Endodermal cell (in vitro differentiated cells): Measurements from ENCODE around the gene RAB25. TPM values are rescaled to one million over a fixed set of nuclear protein-coding genes. Genes with fewer than 3 reads are reported as not detected.

ENCODE experiments used
- DNase-seq: peaks from one replicate; pipeline ENCODE4 v3.0.0-alpha.2; 2017
- H3K27ac ChIP-seq: 2 replicates; pipeline ENCODE4 v1.5.1; 2013; ENCODE audit warnings: mild to moderate bottlenecking, low read depth, low read length, moderate library complexity
- H3K27me3 ChIP-seq: 2 replicates; pipeline ENCODE4 v1.6.1; 2013; ENCODE audit warnings: mild to moderate bottlenecking, low read length, moderate library complexity; ENCODE audit not compliant: insufficient read depth, control insufficient read depth, poor library complexity, severe bottlenecking
- H3K36me3 ChIP-seq: 2 replicates; pipeline ENCODE4 v1.7.0; 2013; ENCODE audit warnings: mild to moderate bottlenecking, low read length, moderate library complexity; ENCODE audit not compliant: control insufficient read depth, insufficient read depth
- H3K4me1 ChIP-seq: one replicate; pipeline ENCODE4 v1.7.0; 2013; ENCODE audit warnings: low read length; ENCODE audit not compliant: control insufficient read depth, insufficient read depth
- H3K4me3 ChIP-seq: 2 replicates; pipeline ENCODE4 v1.5.1; 2013; ENCODE audit warnings: mild to moderate bottlenecking, low read length, moderate library complexity
- H3K9ac ChIP-seq: 2 replicates; pipeline ENCODE4 v1.6.1; 2013; ENCODE audit warnings: mild to moderate bottlenecking, low read length, moderate library complexity; ENCODE audit not compliant: poor library complexity, severe bottlenecking; ENCODE audit errors: extremely low read depth
- H3K9me3 ChIP-seq: 2 replicates; pipeline ENCODE4 v1.6.1; 2013; ENCODE audit warnings: mild to moderate bottlenecking, low read length, moderate library complexity; ENCODE audit not compliant: control insufficient read depth
- H3K27ac Mint-ChIP-seq: 2 replicates; pipeline ENCODE4 v1.8.0; 2020; ENCODE audit warnings: mixed read lengths
- H3K27me3 Mint-ChIP-seq: 2 replicates; pipeline ENCODE4 v1.8.0; 2021; ENCODE audit warnings: mild to moderate bottlenecking, mixed read lengths; ENCODE audit not compliant: insufficient read depth
- H3K36me3 Mint-ChIP-seq: 2 replicates; pipeline ENCODE4 v1.8.0; 2020; ENCODE audit warnings: low read depth, mixed read lengths
- H3K4me1 Mint-ChIP-seq: 2 replicates; pipeline ENCODE4 v1.8.0; 2020; ENCODE audit warnings: mixed read lengths
- H3K4me3 Mint-ChIP-seq: 2 replicates; pipeline ENCODE4 v1.8.0; 2020; ENCODE audit warnings: mild to moderate bottlenecking, moderate library complexity, mixed read lengths
- H3K9me3 Mint-ChIP-seq: 2 replicates; pipeline ENCODE4 v1.8.0; 2020; ENCODE audit warnings: mild to moderate bottlenecking, mixed read lengths
- WGBS, 2 experiments: methylation state at CpG; one replicate each; pipeline versions ENCODE4 v1.1.5 to v1.1.7; 2013; ENCODE audit warnings: missing lambda C conversion rate in 2 of 2, mixed read lengths in 1 of 2; ENCODE audit not compliant: insufficient coverage in 1 of 2, insufficient read length in 1 of 2; 5-methylcytosine and 5-hydroxymethylcytosine counted together
- total RNA-seq, 2 donors: library from RNA; stranded (reverse); fragmentation: NEBNext Ultra II Directional in 1 of 2; extraction: Animal tissue kit (Norgen Biotek cat#: 25700) in 1 of 2; gene quantifications; 2 replicates in 1 of 2; 3 replicates in 1 of 2; pipeline ENCODE4 v1.2.1, GENCODE V29; 2021
- TF ChIP-seq, protein P1 (sequence below): fragments of 200-600 bp; sonication (generic); conservative IDR thresholded peaks from 2 replicates; pipeline ENCODE4 v1.5.0; 2021; ENCODE audit warnings: antibody characterized with exemption, mild to moderate bottlenecking

The RAB25 gene
- total RNA-seq, 2 donors from 2014 or later = 82.0 to 84.4 TPM

DNA sequence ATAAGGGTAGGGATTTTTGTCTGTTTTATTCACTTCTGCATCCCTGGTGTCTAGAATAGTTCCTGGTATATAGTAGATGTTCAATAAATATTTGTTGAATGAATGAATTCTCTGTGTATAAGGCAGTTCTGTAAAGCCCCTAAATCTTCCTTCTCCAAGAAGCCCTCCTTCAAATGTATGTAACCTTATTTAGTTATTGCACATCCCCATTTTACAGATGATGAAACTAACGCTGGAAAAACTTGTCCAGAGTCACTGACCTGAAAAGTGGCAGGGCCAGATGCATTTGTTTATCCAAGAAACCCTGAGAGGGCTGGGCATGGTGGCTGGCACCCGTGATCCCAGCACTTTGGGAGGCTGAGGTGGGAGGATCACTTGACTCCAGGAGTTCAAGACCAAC is 49.3 kb downstream of the RAB25 start:
- H3K9me3 Mint-ChIP-seq = no peaks in the 10 kb centered on the region
- Histone ChIP-seq H3K36me3 (peaks cover 8% of the 10 kb centered on the region), H3K9ac (no peak overlapping the region), H3K27ac (no peak overlapping the region), H3K4me3 (no peak overlapping the region), H3K9me3 (no peaks in the 10 kb centered on the region), H3K27me3 (no peaks in the 10 kb centered on the region), H3K4me1 (peaks cover 20% of the 10 kb centered on the region)
- H3K36me3 Mint-ChIP-seq = peaks cover 8% of the 10 kb centered on the region
- no peak overlapping the region for H3K27ac Mint-ChIP-seq
- H3K27me3 Mint-ChIP-seq = peaks cover 15% of the 10 kb centered on the region
- no peak for DNase-seq
- H3K4me3 Mint-ChIP-seq = no peak overlapping the region
- TF ChIP-seq, protein P1, sequence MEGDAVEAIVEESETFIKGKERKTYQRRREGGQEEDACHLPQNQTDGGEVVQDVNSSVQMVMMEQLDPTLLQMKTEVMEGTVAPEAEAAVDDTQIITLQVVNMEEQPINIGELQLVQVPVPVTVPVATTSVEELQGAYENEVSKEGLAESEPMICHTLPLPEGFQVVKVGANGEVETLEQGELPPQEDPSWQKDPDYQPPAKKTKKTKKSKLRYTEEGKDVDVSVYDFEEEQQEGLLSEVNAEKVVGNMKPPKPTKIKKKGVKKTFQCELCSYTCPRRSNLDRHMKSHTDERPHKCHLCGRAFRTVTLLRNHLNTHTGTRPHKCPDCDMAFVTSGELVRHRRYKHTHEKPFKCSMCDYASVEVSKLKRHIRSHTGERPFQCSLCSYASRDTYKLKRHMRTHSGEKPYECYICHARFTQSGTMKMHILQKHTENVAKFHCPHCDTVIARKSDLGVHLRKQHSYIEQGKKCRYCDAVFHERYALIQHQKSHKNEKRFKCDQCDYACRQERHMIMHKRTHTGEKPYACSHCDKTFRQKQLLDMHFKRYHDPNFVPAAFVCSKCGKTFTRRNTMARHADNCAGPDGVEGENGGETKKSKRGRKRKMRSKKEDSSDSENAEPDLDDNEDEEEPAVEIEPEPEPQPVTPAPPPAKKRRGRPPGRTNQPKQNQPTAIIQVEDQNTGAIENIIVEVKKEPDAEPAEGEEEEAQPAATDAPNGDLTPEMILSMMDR = no peak
- 86 to 91% methylated on average over 2 of the region's 2 CpGs for WGBS, 2 experiments
- peaks cover 34% of the 10 kb centered on the region for H3K4me1 Mint-ChIP-seq

GRCh38 chr1:156111355-156111962 is 50.5 kb downstream of the RAB25 start:
- TF ChIP-seq, protein P1 = no peak
- no peak overlapping the region for H3K9ac ChIP-seq

DNA sequence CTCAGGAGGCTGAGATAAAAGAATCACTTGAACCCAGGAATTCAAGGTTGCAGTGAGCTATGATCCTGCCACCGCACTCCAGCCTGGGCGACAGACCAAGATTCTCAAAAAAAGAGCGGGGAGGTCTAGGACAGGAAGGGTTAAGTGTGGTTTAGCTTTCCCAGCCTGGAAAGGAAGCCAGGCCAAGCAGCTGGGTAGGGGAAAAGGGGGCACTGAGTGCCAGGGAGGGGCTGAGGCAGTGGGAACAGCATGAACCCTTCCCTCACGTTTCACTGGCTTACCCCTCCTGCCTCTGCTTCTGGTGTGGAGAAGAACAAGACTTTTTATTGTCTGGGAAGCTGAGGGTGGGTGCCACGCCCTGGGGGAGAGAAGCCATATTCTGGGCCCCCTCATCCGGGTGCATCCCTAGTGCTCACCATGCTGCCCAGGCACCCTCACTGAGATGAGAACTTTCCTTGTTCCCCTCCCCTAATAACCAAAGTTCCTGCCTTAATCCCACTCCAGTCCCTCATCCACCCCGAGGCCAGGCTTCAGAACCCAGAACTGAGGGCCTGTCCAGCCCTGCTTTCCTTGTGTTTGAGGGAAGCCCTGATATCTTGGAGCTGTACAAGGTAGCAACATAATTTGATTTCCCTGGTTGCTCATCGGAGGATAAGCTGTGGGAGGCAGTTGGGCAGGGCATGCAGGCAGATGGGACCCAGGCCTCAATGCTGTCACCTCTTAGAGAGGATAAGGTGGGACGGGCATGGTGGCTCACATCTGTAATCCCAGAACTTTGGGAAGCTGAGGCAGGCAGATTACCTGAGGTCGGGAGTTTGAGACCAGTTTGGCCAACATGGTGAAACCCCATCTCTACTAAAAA is 51.5 kb downstream of the RAB25 start:
- Histone ChIP-seq H3K27me3 (no peaks in the 10 kb centered on the region), H3K4me1 (peaks cover under 1% of the 10 kb centered on the region), H3K9me3 (no peaks in the 10 kb centered on the region), H3K4me3 (no peak overlapping the region), H3K9ac (no peak overlapping the region), H3K27ac (no peak overlapping the region), H3K36me3 (peaks cover 9% of the 10 kb centered on the region)
- H3K36me3 Mint-ChIP-seq = peaks cover 8% of the 10 kb centered on the region
- H3K27ac Mint-ChIP-seq = no peak overlapping the region
- no peak overlapping the region for H3K4me3 Mint-ChIP-seq
- H3K4me1 Mint-ChIP-seq = peaks cover 29% of the 10 kb centered on the region
- peaks cover 18% of the 10 kb centered on the region for H3K27me3 Mint-ChIP-seq
- 88 to 90% methylated on average over 8 to 10 of the region's 10 CpGs for WGBS, 2 experiments
- H3K9me3 Mint-ChIP-seq = no peaks in the 10 kb centered on the region
- TF ChIP-seq, protein P1 = no peak
- DNase-seq = no peak

More at GRCh38 chr1:156111355-156111962, 50.5 kb downstream of the RAB25 start:
- Histone ChIP-seq H3K27ac (no peak overlapping the region), H3K36me3 (peaks cover 8% of the 10 kb centered on the region), H3K27me3 (no peaks in the 10 kb centered on the region), H3K4me1 (peaks cover 10% of the 10 kb centered on the region), H3K9me3 (no peaks in the 10 kb centered on the region), H3K4me3 (no peak overlapping the region)
- Mint-ChIP-seq H3K36me3 (peaks cover 8% of the 10 kb centered on the region), H3K9me3 (no peaks in the 10 kb centered on the region), H3K27me3 (peaks cover 18% of the 10 kb centered on the region), H3K4me1 (peaks cover 39% of the 10 kb centered on the region), H3K27ac (no peak overlapping the region), H3K4me3 (no peak overlapping the region)
- DNase-seq = no peak
- 98 to 100% methylated on average over 4 of the region's 4 CpGs for WGBS, 2 experiments
